AG04449 (cell line): ENCODE data around the gene ELAC1.

Experiments used
- CTCF ChIA-PET: fragments of 350-600 bp; formaldehyde crosslinking; extraction: SDS; loops from one replicate; lab custom pipeline; 2021; ENCODE audit warnings: antibody characterized with exemption; lab: Yijun Ruan, JAX
- POLR2A ChIA-PET: fragments of 400-600, 350-600 bp; formaldehyde crosslinking; extraction: SDS; loops from one replicate; lab custom pipeline; 2020; ENCODE audit warnings: antibody characterized with exemption, inconsistent platforms; lab: Yijun Ruan, JAX
- DNase-seq: peaks from one replicate; pipeline ENCODE4 v3.0.0-alpha.2; 2010; ENCODE audit warnings: low read depth, low spot score
- H3K4me3 ChIP-seq: 2 replicates; pipeline ENCODE4 v1.5.1; 2011; ENCODE audit warnings: low read depth, mild to moderate bottlenecking, control low read depth, low read length
- TF ChIP-seq, protein P1 (sequence below): IDR thresholded peaks from one replicate; pipeline ENCODE4 v1.5.1; 2011; ENCODE audit warnings: mild to moderate bottlenecking, moderate library complexity, low read length, control low read depth, inconsistent platforms; ENCODE audit not compliant: insufficient read depth; ENCODE audit errors: missing control alignments

Gene ELAC1

DNA sequence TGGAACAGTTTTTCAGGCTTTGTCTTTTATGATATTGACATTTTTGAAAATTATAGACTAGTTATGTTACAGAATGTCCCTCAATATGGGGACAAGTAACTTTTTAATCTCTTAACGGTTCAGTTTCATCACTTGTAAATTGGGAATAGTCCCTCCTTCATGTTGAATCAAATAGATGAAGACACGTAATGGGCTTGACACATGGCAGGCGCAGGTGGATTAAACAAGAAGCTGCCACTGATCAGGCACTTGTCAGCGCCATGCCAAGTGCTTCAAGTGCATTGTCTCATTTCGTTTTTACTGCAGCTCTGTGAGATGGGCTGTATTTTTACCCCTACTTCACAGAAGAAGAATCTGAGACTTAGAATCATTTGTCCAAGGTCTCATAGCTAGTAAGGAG is 52.7 kb downstream of the ELAC1 start:
- TF ChIP-seq, protein P1, sequence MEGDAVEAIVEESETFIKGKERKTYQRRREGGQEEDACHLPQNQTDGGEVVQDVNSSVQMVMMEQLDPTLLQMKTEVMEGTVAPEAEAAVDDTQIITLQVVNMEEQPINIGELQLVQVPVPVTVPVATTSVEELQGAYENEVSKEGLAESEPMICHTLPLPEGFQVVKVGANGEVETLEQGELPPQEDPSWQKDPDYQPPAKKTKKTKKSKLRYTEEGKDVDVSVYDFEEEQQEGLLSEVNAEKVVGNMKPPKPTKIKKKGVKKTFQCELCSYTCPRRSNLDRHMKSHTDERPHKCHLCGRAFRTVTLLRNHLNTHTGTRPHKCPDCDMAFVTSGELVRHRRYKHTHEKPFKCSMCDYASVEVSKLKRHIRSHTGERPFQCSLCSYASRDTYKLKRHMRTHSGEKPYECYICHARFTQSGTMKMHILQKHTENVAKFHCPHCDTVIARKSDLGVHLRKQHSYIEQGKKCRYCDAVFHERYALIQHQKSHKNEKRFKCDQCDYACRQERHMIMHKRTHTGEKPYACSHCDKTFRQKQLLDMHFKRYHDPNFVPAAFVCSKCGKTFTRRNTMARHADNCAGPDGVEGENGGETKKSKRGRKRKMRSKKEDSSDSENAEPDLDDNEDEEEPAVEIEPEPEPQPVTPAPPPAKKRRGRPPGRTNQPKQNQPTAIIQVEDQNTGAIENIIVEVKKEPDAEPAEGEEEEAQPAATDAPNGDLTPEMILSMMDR = no peak
- POLR2A ChIA-PET = interaction anchor here (1.0 kb wide), 1 partner anchor 10 kb away, joined by 4 read pairs; the partner anchor contains the start of gene SMAD4
- no peak overlapping the region for H3K4me3 ChIP-seq
- no peak for DNase-seq
- CTCF ChIA-PET = no interaction called here

DNA sequence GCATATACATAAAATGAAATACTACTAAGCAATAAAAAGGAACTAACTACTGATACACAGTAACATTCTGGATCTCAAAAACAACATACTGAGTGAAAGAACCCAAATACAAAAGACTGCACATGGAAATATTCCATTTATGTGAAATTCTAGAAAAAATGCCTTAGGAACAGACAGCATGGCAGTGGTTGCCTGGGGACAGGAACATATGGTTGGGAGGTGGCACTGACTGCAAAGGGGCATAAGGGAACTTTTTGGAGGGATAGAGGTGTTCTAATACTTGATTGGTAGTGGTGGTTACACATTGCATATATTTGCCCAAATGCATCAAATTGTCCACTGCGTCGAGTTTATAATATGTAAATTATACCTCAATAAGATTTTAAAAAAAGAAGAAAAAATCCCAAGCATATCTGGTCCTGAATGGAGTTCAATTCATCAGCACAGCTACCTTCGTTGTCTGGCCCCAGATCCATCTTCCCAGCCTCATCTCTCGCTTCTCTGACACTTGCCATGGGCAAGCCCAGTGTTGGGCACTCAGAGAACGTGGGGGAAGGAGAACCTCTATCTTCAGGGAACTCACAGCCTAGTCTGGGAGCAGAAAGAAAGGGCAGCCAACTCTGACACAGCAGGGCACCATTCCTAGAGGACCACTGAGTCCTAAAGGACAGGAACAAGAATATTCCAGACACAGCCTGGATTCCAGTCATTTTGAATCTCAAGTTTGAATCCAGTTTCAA is 53.6 kb downstream of the ELAC1 start:
- DNase-seq = no peak
- CTCF ChIA-PET = no interaction called here
- TF ChIP-seq, protein P1 = no peak
- POLR2A ChIA-PET = interaction anchor here (1.0 kb wide), 1 partner anchor 9 kb away, joined by 4 read pairs; the partner anchor contains the start of gene SMAD4
- no peak overlapping the region for H3K4me3 ChIP-seq

DNA sequence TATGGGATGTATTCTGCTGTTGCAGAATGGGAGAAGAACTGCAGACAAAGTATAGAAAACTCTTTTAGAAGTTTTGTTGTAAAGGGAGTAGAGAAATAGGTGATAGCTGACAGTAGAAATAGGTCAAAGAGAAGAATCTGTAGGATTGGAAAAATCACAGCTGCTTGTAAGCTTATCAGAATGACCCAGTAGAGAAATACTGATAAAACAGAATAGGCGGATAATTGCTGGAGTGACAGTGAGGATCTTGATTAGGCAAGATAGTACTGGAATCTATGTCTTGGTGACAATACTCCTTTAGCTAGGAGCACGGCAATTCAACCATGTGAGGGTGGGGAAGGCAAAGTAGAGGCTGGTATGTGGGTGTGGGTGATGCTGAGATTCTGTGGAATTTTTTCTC is 57.7 kb downstream of the ELAC1 start:
- no peak for DNase-seq
- ChIA-PET POLR2A (no interaction called here), CTCF (no interaction called here)
- H3K4me3 ChIP-seq = no peak overlapping the region
- TF ChIP-seq, protein P1 = no peak

DNA sequence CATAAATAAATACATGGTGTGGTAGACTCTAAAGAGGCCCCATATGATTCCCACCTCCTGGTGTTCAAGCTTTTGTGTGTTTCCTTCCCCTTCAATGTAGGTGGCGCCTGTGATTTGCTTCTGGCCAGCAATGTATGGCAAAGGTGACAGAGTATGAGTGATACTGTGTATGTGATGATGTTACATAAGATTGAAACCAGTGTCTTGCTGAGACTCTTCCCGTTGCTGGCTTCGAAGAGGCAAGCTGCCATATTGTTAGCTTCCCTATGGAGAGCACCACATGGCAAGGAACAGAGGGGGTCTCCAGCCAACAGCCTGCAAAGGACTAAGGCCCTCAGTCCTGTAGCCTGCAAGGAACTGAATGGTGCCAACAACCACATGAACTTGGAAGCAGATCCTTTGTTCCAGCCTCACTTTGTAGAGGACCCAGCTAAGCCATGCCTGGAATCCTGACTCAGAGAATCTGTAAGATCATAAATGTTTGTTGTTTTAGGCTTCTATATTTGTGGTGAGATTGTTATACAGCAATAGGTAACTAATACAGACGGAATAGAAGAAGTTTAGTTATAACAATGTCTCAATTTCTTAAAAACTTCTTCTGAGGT is 60.5 kb downstream of the ELAC1 start:
- POLR2A ChIA-PET = no interaction called here
- DNase-seq = no peak
- H3K4me3 ChIP-seq = no peak overlapping the region
- CTCF ChIA-PET = interaction anchor here (1.0 to 1.6 kb wide), 3 partner anchors 15 to 208 kb away, joined by 3 to 8 read pairs (median 4); no protein-coding TSS in a partner anchor
- TF ChIP-seq, protein P1 = no peak

DNA sequence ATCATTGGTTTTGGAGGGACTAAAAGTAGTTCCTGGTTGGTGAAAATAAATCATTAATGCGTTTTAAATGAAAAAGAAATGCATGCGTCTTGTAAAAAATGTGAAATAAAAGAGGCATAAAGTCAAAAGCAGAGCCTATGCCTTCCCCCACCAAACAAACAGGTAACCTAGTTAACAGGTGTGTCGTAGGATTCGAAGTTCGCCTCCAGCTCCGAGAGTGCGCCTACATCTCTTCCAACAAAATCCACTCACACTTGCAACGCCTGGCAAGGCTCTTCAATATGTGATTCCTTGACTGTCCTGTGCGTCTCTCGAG is 61.5 kb downstream of the ELAC1 start:
- peak overlapping the region; percentile 84 for H3K4me3 ChIP-seq
- ChIA-PET POLR2A (interaction anchor here (1.7 to 1.9 kb wide), 2 partner anchors 62 to 151 kb away, joined by 10 to 11 read pairs; partner anchors contain the start of genes ELAC1 and ME2), CTCF (interaction anchor here (0.6 to 1.6 kb wide), 5 partner anchors 11 to 46 kb away, joined by 3 to 8 read pairs (median 4); no protein-coding TSS in a partner anchor)
- TF ChIP-seq, protein P1 = no peak
- no peak for DNase-seq
